ENCODE results near the gene GPR142. TPM values are rescaled to one million over a fixed set of nuclear protein-coding genes. Genes with fewer than 3 reads are reported as not detected.

GPR142 gene
- total RNA-seq, 2 experiments from 2014 or later = not detected

GRCh38 chr17:74350486-74350885 lies 16.8 kb upstream of the GPR142 start:
- POLR2A ChIA-PET = no interaction called here
- H3K9me3 Mint-ChIP-seq = no peaks in the 10 kb centered on the region

GRCh38 chr17:74351552-74352210 lies 15.6 kb upstream of the GPR142 start:
- Mint-ChIP-seq H3K4me3 (no peak overlapping the region), H3K36me3 (ENCODE audit: low read depth) (no peaks in the 10 kb centered on the region), H3K27ac (no peak overlapping the region), H3K27me3 (peaks cover 58% of the 10 kb centered on the region), H3K4me1 (no peaks in the 10 kb centered on the region), H3K9me3 (no peaks in the 10 kb centered on the region)
- POLR2A ChIA-PET = interaction anchor here (0.7 kb wide), 2 partner anchors 11 to 34 kb away, joined by 3 read pairs; no protein-coding TSS in a partner anchor
- DNase-seq = peak; percentile 15
- CTCF ChIA-PET = interaction anchor here (0.6 to 2.4 kb wide), 7 partner anchors 10 to 133 kb away, joined by 3 to 5 read pairs (median 3); partner anchors contain the start of gene BTBD17

More at GRCh38 chr17:74350486-74350885, 16.8 kb upstream of the GPR142 start:
- DNase-seq = no peak
- no peak overlapping the region for H3K4me3 Mint-ChIP-seq
- H3K36me3 Mint-ChIP-seq (ENCODE audit: low read depth) = no peaks in the 10 kb centered on the region
- H3K4me1 Mint-ChIP-seq = no peaks in the 10 kb centered on the region
- no peak overlapping the region for H3K27ac Mint-ChIP-seq
- peaks cover 48% of the 10 kb centered on the region for H3K27me3 Mint-ChIP-seq
- CTCF ChIA-PET = interaction anchor here (0.7 to 1.6 kb wide), 4 partner anchors 12 to 791 kb away, joined by 3 to 6 read pairs (median 3); partner anchors contain the start of genes BTBD17 and RPL38

GRCh38 chr17:74353446-74354060 lies 13.8 kb upstream of the GPR142 start:
- peaks cover 2% of the 10 kb centered on the region for H3K4me1 Mint-ChIP-seq
- H3K9me3 Mint-ChIP-seq = no peaks in the 10 kb centered on the region
- POLR2A ChIA-PET = no interaction called here
- CTCF ChIA-PET = interaction anchor here (0.9 to 2.4 kb wide), 6 partner anchors 25 to 64 kb away, joined by 3 to 5 read pairs (median 4); no protein-coding TSS in a partner anchor
- no peak overlapping the region for H3K27ac Mint-ChIP-seq
- no peak for DNase-seq
- peaks cover 66% of the 10 kb centered on the region for H3K27me3 Mint-ChIP-seq
- H3K4me3 Mint-ChIP-seq = no peak overlapping the region
- no peaks in the 10 kb centered on the region for H3K36me3 Mint-ChIP-seq (ENCODE audit: low read depth)

- H3K27ac Mint-ChIP-seq = no peak overlapping the region
- ChIA-PET POLR2A (no interaction called here), CTCF (no interaction called here)
- H3K36me3 Mint-ChIP-seq (ENCODE audit: low read depth) = no peaks in the 10 kb centered on the region
- H3K9me3 Mint-ChIP-seq = no peaks in the 10 kb centered on the region
- peaks cover 2% of the 10 kb centered on the region for H3K4me1 Mint-ChIP-seq
- DNase-seq = peak; percentile 64
- peaks cover 65% of the 10 kb centered on the region for H3K27me3 Mint-ChIP-seq
- no peak overlapping the region for H3K4me3 Mint-ChIP-seq
These were observed 13.2 kb upstream of the GPR142 start for GRCh38 chr17:74354123-74354522.

- H3K9me3 Mint-ChIP-seq = no peaks in the 10 kb centered on the region
- peaks cover 66% of the 10 kb centered on the region for H3K27me3 Mint-ChIP-seq
- ChIA-PET POLR2A (no interaction called here), CTCF (interaction anchor here (0.7 to 3.0 kb wide), 2 partner anchors 9 to 14 kb away, joined by 3 to 15 read pairs; partner anchors contain the start of gene GPR142)
- DNase-seq = no peak
- peaks cover 2% of the 10 kb centered on the region for H3K4me1 Mint-ChIP-seq
- H3K36me3 Mint-ChIP-seq (ENCODE audit: low read depth) = no peaks in the 10 kb centered on the region
- H3K27ac Mint-ChIP-seq = no peak overlapping the region
- no peak overlapping the region for H3K4me3 Mint-ChIP-seq
These were observed 12.7 kb upstream of the GPR142 start for GRCh38 chr17:74354561-74354960.

GRCh38 chr17:74355065-74355464 lies 12.2 kb upstream of the GPR142 start:
- Mint-ChIP-seq H3K4me1 (peaks cover 2% of the 10 kb centered on the region), H3K4me3 (no peak overlapping the region), H3K27me3 (peaks cover 65% of the 10 kb centered on the region), H3K36me3 (ENCODE audit: low read depth) (no peaks in the 10 kb centered on the region), H3K9me3 (no peaks in the 10 kb centered on the region), H3K27ac (no peak overlapping the region)
- POLR2A ChIA-PET = no interaction called here
- no peak for DNase-seq
- CTCF ChIA-PET = interaction anchor here (0.7 to 3.0 kb wide), 3 partner anchors 9 to 49 kb away, joined by 3 to 15 read pairs (median 4); partner anchors contain the start of gene GPR142

GRCh38 chr17:74356646-74357465 lies 10.4 kb upstream of the GPR142 start:
- ChIA-PET POLR2A (no interaction called here), CTCF (interaction anchor here (0.5 to 3.0 kb wide), 8 partner anchors 11 to 743 kb away, joined by 3 to 15 read pairs (median 3); partner anchors contain the start of gene GPR142)
- Mint-ChIP-seq H3K27ac (no peak overlapping the region), H3K4me3 (no peak overlapping the region), H3K36me3 (ENCODE audit: low read depth) (no peaks in the 10 kb centered on the region), H3K4me1 (peaks cover 2% of the 10 kb centered on the region), H3K9me3 (no peaks in the 10 kb centered on the region), H3K27me3 (peaks cover 59% of the 10 kb centered on the region)
- no peak for DNase-seq

GRCh38 chr17:74357466-74357809 lies 9.9 kb upstream of the GPR142 start:
- DNase-seq = no peak
- H3K4me1 Mint-ChIP-seq = peaks cover 2% of the 10 kb centered on the region
- CTCF ChIA-PET = interaction anchor here (0.6 to 3.0 kb wide), 4 partner anchors 11 to 721 kb away, joined by 3 to 15 read pairs (median 4); partner anchors contain the start of gene GPR142
- no peaks in the 10 kb centered on the region for H3K36me3 Mint-ChIP-seq (ENCODE audit: low read depth)
- no peaks in the 10 kb centered on the region for H3K9me3 Mint-ChIP-seq
- H3K27ac Mint-ChIP-seq = no peak overlapping the region
- no peak overlapping the region for H3K4me3 Mint-ChIP-seq
- POLR2A ChIA-PET = no interaction called here
- H3K27me3 Mint-ChIP-seq = peaks cover 56% of the 10 kb centered on the region

- DNase-seq = no peak
- peaks cover 2% of the 10 kb centered on the region for H3K4me1 Mint-ChIP-seq
- H3K27me3 Mint-ChIP-seq = peaks cover 45% of the 10 kb centered on the region
- ChIA-PET POLR2A (no interaction called here), CTCF (interaction anchor here (0.8 kb wide), 1 partner anchor 8 kb away, joined by 3 read pairs; no protein-coding TSS in a partner anchor)
- H3K27ac Mint-ChIP-seq = no peak overlapping the region
- H3K36me3 Mint-ChIP-seq (ENCODE audit: low read depth) = no peaks in the 10 kb centered on the region
- H3K9me3 Mint-ChIP-seq = no peaks in the 10 kb centered on the region
- no peak overlapping the region for H3K4me3 Mint-ChIP-seq
These were observed 8.6 kb upstream of the GPR142 start for GRCh38 chr17:74358697-74359096.

- peaks cover 35% of the 10 kb centered on the region for H3K27me3 Mint-ChIP-seq
- ChIA-PET CTCF (interaction anchor here (1.1 to 1.5 kb wide), 2 partner anchors 8 to 63 kb away, joined by 3 to 9 read pairs; no protein-coding TSS in a partner anchor), POLR2A (no interaction called here)
- H3K9me3 Mint-ChIP-seq = no peaks in the 10 kb centered on the region
- DNase-seq = no peak
- no peak overlapping the region for H3K4me3 Mint-ChIP-seq
- no peak overlapping the region for H3K27ac Mint-ChIP-seq
- H3K36me3 Mint-ChIP-seq (ENCODE audit: low read depth) = no peaks in the 10 kb centered on the region
- peaks cover 2% of the 10 kb centered on the region for H3K4me1 Mint-ChIP-seq
These were observed 7.4 kb upstream of the GPR142 start for GRCh38 chr17:74359916-74360315.

- POLR2A ChIA-PET = no interaction called here
- Mint-ChIP-seq H3K4me1 (peaks cover 2% of the 10 kb centered on the region), H3K27me3 (peaks cover 31% of the 10 kb centered on the region), H3K27ac (no peak overlapping the region), H3K4me3 (no peak overlapping the region), H3K9me3 (no peaks in the 10 kb centered on the region), H3K36me3 (ENCODE audit: low read depth) (no peaks in the 10 kb centered on the region)
- CTCF ChIA-PET = interaction anchor here (1.1 to 1.7 kb wide), 3 partner anchors 9 to 64 kb away, joined by 3 to 6 read pairs (median 3); no protein-coding TSS in a partner anchor
- no peak for DNase-seq
These were observed 6.4 kb upstream of the GPR142 start for GRCh38 chr17:74360899-74361229.

GRCh38 chr17:74361230-74362068 lies 5.9 kb upstream of the GPR142 start, which contains the start of gene BTBD17:
TSS of gene BTBD17 (minus strand) at chr17:74361868. CDS start at chr17:74361819, 49 bp downstream.
- POLR2A ChIA-PET = no interaction called here
- H3K4me1 Mint-ChIP-seq = peaks cover 2% of the 10 kb centered on the region
- peaks cover 26% of the 10 kb centered on the region for H3K27me3 Mint-ChIP-seq

More at GRCh38 chr17:74361230-74362068, 5.9 kb upstream of the GPR142 start, which contains the start of gene BTBD17:
- no peaks in the 10 kb centered on the region for H3K9me3 Mint-ChIP-seq
- H3K4me3 Mint-ChIP-seq = no peak within 1 kb of the TSS
- peak; percentile 37 for DNase-seq
- H3K27ac Mint-ChIP-seq = no peak within 1 kb of the TSS
- CTCF ChIA-PET = interaction anchor here (0.9 to 3.2 kb wide), 6 partner anchors 9 to 232 kb away, joined by 3 to 11 read pairs (median 4); no protein-coding TSS in a partner anchor
- no peaks in the 10 kb centered on the region for H3K36me3 Mint-ChIP-seq (ENCODE audit: low read depth)

Data from activated CD4-positive, alpha-beta T cell treated with anti-CD3 and anti-CD28 coated beads, Interleukin-2, amount 10 ng/mL, durations not matched to agents 7 days and 5 days (primary cell).